GM10847 (cell line): ENCODE measurements around the gene SH2D1B.

Experiments
- POLR2A ChIP-seq: IDR thresholded peaks from 2 replicates; pipeline ENCODE4 v1.6.1; 2011; ENCODE audit not compliant: insufficient read length; ENCODE audit errors: extremely low read depth

The SH2D1B gene

GRCh38 chr1:162372159-162373071, 39.5 kb downstream of the SH2D1B start:
- TF ChIP-seq POLR2A: no peak

DNA sequence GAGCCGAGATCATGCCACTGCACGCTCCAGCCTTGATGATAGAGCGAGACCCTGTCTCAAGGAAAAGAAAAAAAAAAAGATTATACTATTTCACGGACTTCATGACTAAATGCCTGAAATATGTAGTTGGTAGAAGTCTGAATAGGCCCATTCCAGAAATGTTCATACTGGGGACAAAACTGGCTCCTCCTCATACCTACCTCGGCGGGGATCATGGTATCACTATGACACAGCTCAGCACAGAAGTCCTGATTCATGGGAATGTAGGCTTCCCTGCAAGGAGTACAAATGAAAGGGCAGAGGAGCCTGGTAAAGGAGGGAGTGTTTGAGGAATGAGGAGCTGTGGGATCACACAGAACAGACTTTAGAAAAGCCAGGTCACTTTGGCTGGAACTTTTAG, 40.3 kb downstream of the SH2D1B start:
- no peak for TF ChIP-seq POLR2A

DNA sequence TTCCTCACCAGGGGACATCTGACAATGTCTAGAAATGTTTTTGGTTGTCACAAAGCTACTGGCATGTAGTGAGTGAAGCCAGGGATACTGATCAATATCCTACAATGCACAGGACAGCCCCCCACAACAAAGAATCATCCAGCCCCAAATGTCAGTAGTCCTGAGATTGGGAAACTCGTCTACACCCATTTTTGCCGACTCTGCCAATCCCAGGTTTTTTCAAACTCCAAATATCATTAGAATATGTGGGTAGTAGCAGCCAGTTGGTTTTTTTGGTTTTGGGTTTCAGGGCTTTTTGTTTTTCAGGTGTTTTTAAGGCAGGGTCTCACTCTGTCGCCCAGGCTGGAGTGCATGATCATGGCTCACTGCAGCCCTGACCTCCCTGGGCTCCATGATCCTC, 41.2 kb downstream of the SH2D1B start:
- TF ChIP-seq POLR2A: no peak

DNA sequence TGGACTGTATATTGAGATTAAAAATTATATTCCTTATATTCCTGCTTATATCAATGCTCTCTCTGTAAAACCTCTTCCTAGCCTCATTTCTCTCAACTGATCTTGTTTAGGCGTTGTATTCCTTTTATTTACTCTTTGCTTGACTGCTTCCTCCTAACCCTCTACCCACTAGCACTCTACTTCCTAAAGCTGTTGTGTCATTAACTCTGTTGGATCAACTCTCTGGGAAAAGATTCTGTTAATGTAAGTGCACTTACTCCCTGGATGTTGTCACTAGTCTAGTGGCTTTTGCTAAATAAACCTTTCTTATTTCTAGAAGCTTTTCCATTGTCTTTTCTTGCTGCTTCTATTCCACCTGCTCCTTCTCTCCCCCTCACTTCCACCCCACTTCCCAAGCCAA, 41.8 kb downstream of the SH2D1B start:
- TF ChIP-seq POLR2A: no peak

DNA sequence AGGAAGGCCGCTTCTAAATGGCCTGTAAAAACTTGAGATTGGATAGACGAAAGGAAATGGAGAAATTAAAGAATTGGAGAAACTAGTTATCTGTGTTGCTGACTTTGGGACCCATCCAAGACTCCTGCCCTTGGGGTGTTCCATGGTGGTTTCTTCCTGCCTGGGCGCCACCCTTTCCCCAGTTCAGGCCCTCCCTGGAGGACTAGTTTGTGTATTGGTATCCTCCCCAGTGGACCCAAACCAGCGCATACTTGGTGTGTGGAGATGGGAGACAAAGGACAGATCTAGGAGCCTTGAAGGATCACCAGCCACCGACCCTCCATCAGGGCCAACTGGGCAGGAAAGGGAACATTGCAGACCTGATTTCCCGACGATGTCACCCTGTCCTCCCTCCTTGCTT, 42.4 kb downstream of the SH2D1B start:
- TF ChIP-seq POLR2A: no peak

- TF ChIP-seq POLR2A: no peak
Observed at GRCh38 chr1:162368451-162368850, 43.5 kb downstream of the SH2D1B start.

DNA sequence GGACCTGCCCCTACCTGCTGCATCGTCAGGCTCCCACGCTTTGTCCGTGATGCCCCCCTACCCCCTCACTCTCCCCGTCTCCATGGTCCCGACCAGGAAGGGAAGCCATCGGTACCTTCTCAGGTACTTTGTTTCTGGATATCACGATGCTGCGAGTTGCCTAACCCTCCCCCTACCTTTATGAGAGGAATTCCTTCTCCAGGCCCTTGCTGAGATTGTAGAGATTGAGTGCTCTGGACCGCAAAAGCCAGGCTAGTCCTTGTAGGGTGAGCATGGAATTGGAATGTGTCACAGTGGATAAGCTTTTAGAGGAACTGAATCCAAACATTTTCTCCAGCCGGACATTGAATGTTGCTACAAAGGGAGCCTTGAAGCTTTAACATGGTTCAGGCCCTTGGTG, 44.2 kb downstream of the SH2D1B start:
- TF ChIP-seq POLR2A: no peak

- TF ChIP-seq POLR2A: no peak
Observed at GRCh38 chr1:162367073-162367472, 44.9 kb downstream of the SH2D1B start.

DNA sequence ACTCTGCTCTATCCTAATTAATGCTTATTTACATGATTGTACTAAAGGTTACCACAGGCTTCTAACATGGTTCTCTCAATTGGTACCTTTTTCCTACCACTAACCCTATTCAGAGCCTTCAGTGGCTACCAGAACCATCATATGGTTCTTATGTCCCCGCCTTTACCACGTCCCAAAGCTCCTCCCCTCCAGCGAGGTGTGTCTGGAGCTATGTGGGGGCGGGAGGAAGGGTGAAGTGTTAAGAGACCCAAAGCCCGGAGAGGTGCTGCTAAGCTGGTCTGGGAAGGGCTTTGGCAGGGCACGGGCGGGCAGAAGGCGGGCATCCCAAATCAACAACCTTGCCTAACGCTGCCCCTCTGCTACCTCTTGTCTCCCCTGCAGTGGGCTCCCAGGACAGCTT, 45.3 kb downstream of the SH2D1B start:
- no peak for TF ChIP-seq POLR2A

- TF ChIP-seq POLR2A: no peak
Observed at GRCh38 chr1:162366149-162366548, 45.8 kb downstream of the SH2D1B start.

DNA sequence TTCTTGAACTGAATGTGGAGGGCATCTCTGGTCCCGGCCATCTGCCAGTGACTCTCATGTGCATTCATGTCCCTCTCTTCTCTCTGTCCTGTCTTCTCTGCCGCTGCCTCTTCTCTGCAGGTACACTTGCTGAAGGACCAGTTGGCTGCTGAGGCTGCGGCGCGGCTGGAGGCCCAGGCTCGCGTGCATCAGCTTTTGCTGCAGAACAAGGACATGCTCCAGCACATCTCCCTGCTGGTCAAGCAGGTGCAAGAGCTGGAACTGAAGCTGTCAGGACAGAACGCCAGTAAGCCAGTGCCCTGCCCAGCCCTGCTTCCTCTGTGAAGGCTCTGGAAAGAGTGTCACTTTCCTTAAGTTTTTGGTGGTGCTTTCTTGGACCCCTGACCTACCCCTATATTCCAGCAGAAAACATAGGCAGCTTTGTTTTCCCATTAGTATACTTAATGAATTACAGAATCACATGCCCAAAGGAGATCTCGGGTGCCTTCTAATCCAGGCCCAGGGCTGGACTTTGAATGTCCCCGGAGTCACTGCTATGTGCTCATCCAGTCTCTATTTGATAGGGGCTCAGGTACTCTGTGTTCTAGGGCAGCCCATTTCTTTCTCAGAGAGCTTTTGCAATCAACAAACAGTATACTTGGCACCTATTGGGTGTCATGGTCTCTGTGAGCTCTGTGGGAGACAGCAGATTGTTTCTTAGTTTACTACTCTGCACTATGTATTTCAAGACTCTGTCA, 46.5 kb downstream of the SH2D1B start:
- TF ChIP-seq POLR2A: no peak

GRCh38 chr1:162364498-162364897, 47.4 kb downstream of the SH2D1B start:
- no peak for TF ChIP-seq POLR2A

DNA sequence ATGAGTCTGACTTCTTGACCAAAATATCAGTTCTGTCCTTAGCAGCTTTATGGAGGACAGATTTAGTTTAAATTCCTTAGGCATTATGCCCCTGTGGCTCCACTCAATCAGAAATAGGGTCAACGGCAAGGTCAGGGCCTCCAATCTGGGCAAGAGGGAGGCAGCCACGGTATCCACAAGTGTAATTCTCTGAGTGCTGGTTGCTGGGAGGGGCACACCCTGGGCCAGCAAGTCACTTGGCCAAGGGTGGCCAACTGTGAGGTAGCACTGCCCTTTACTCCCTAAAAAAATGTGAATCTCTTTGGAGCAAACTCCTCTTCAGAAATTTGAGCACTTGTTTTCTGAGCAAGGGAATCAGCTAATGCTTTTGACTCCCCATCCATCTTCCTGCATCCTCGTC, 48.1 kb downstream of the SH2D1B start:
- TF ChIP-seq POLR2A: no peak

GRCh38 chr1:162361349-162361748, 50.6 kb downstream of the SH2D1B start:
- TF ChIP-seq POLR2A: no peak

GRCh38 chr1:162360874-162361260, 51.1 kb downstream of the SH2D1B start:
- TF ChIP-seq POLR2A: no peak

DNA sequence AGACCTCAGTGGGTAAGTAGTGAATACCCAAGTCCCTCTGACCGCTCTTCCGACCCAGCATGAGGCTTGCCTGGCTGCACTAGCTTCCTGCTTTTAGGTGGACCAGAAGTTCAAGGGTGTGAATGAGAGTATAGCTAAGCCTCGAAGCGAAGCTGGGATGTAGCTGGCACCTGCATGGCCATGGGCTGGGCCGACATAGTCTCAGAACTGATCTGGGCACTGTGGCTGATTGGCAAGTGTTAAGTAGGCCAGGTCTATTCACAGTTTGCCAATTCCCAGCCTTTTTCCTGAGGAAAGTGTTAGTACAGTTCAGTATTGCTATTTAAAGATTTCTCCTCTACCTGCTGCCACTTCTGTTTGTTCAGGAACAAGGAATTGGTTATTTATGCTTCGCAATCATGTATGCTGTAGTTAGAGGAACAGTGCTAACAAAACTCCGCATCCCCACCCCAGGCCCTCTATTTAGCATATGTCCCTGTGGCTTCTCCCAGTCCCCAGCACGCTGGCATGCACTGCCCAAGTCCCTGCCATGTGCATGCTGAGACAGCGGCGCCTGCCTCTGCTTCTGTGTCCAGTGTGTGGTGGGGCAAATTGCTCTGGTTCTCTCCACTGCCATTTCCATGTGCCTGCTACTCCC, 51.6 kb downstream of the SH2D1B start:
- TF ChIP-seq POLR2A: no peak

DNA sequence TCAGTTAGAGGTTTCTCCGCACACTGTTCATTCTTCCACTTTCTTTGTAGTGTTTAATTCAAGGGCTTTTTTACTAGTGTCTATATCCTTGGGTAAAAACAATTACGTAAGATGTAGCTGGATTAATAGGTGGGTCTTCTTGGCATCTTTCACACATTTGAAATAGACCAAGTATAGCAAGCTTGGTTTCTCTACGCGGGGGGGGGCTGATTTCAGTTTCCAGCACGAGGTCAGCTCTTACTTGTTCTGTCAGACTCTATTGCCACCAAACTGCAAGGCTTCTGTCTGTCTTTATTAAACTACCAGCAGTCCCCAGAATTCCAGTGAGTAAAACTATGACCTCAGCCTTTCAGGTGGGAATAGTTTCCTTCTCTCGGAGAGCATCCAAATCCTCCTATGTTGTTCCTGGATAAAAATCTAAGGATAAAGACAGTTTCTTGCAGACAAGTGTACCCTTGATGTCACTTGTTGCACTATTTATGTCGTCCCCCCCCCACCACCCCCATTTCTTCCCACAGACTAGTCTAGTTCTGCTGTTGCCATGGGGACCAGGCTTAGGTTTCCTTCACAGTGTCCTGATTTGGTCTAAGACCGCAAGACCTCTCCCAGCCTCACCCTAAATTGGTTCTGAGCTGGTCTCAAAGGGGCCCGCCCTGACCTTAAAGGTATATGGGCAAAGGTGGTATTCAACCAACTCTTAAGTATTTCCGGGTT, 52.3 kb downstream of the SH2D1B start:
- no peak for TF ChIP-seq POLR2A
